ENCODE results near the gene CGB5. TPM values are rescaled to one million over a fixed set of nuclear protein-coding genes. Genes with fewer than 3 reads are reported as not detected.
"Not testable (repeated sequence)": the region's sequence is repeated elsewhere in the genome, so short reads cannot be mapped to it uniquely, and the experiment has no call there.

Gene CGB5
- not detected for total RNA-seq
- polyA plus RNA-seq: not detected
- long read RNA-seq, donor 1, partial matches to known transcripts: 6 of 7 reads
- long read RNA-seq, donor 1, other reads (novel, unspliced or antisense): 0 of 7 reads
- long read RNA-seq, donor 2: 0 reads
- long read RNA-seq, donor 3: 0 reads
- long read RNA-seq, donor 4: 0 reads
- long read RNA-seq, donor 5: 0 reads
- long read RNA-seq, donor 6: 0 reads
- long read RNA-seq, donor 7: 0 reads
- long read RNA-seq, donor 8: 0 reads
- long read RNA-seq, donor 9: 0 reads
- long read RNA-seq, donor 10: 0 reads

GRCh38 chr19:49043548-49043947 lies at the start of gene CGB5:
CGB5 (plus strand) TSS chr19:49043848; CDS start chr19:49044210, 362 bp downstream.
- H3K4me1 ChIP-seq; H3K27ac ChIP-seq; DNase-seq; H3K4me3 ChIP-seq; H3K36me3 ChIP-seq; intact Hi-C loops (cut with DNase I; ENCODE audit: low total_unique reads); H3K9me3 ChIP-seq; H3K27me3 ChIP-seq: not testable (repeated sequence)
- WGBS, 5 donors: 55 to 62% (median 62%) methylated on average over 10 to 15 of the region's 15 CpGs

GRCh38 chr19:48994035-48994386 lies 49.6 kb upstream of the CGB5 start:
- H3K9me3 ChIP-seq: no peaks in the 10 kb centered on the region
- H3K27ac ChIP-seq: peak overlapping the region; percentile 85 to 96 (median 94)
- peaks cover 2 to 23% (median 18%) of the 10 kb centered on the region in 4 donors for H3K36me3 ChIP-seq
- DNase-seq: no peak
- H3K4me1 ChIP-seq: peaks cover 32 to 47% (median 42%) of the 10 kb centered on the region in 4 donors
- WGBS, 5 donors: 0 to 4% (median 1%) methylated on average over 13 of the region's 13 CpGs
- TF ChIP-seq EP300 (IDR thresholded peaks at IDR 0.05): no peak
- TF ChIP-seq CTCF (IDR thresholded peaks at IDR 0.05): no peak
- no peak for TF ChIP-seq POLR2AphosphoS5 (IDR thresholded peaks at IDR 0.05)
- TF ChIP-seq POLR2A (IDR thresholded peaks at IDR 0.05): no peak
- H3K4me3 ChIP-seq: peak overlapping the region; percentile 57 to 81 (median 71)
- no peaks in the 10 kb centered on the region for H3K27me3 ChIP-seq
- intact Hi-C loops (cut with DNase I; ENCODE audit: low total_unique reads): no loop called here

GRCh38 chr19:48997972-48998371 lies 45.7 kb upstream of the CGB5 start:
- peaks cover 12 to 18% (median 15%) of the 10 kb centered on the region in 4 donors for H3K4me1 ChIP-seq
- TF ChIP-seq POLR2A (IDR thresholded peaks at IDR 0.05): no peak
- peak in 2 of 7 experiments; percentile 13 to 33 for TF ChIP-seq CTCF (IDR thresholded peaks at IDR 0.05)
- intact Hi-C loops (cut with DNase I; ENCODE audit: low total_unique reads): no loop called here
- 67 to 80% (median 74%) methylated on average over 3 to 5 of the region's 5 CpGs for WGBS, 5 donors
- no peak overlapping the region for H3K27ac ChIP-seq
- H3K27me3 ChIP-seq: no peaks in the 10 kb centered on the region
- no peak overlapping the region for H3K4me3 ChIP-seq
- DNase-seq: peak; percentile 56 to 59
- no peaks in the 10 kb centered on the region for H3K9me3 ChIP-seq
- peaks cover 0 to 28% (median 20%) of the 10 kb centered on the region in 4 donors for H3K36me3 ChIP-seq

- WGBS, 5 donors: 55 to 66% (median 59%) methylated on average over 11 to 16 of the region's 16 CpGs
- Histone ChIP-seq H3K4me3 (no peak overlapping the region), H3K4me1 (peaks cover 3 to 10% (median 7%) of the 10 kb centered on the region in 4 donors), H3K27ac (no peak overlapping the region), H3K36me3 (peaks cover 7 to 45% (median 37%) of the 10 kb centered on the region in 4 donors), H3K27me3 (no peaks in the 10 kb centered on the region), H3K9me3 (no peaks in the 10 kb centered on the region)
- intact Hi-C loops (cut with DNase I; ENCODE audit: low total_unique reads): no loop called here
- peak; percentile 65 to 81 for DNase-seq
- TF ChIP-seq POLR2AphosphoS5 (IDR thresholded peaks at IDR 0.05): no peak
- peak in 5 of 7 experiments; percentile 30 to 55 (median 51) for TF ChIP-seq CTCF (IDR thresholded peaks at IDR 0.05)
Observed at GRCh38 chr19:48999481-49000325, 43.9 kb upstream of the CGB5 start.

Data from stomach (tissue), 19 donors.